ENCODE measurements around the gene POM121C.

Gene POM121C

GRCh38 chr7:75533926-75534325 lies 47.8 kb upstream of the POM121C start:
- no peaks in the 10 kb centered on the region for H3K9me3 ChIP-seq (ENCODE audit: control insufficient read depth, insufficient read depth, low read depth, low read length)
- H3K4me1 ChIP-seq (ENCODE audit: control insufficient read depth, insufficient read depth, low read length) = peaks cover 3% of the 10 kb centered on the region; the same call in 1 of the 2 replicates
- H3K27ac ChIP-seq (ENCODE audit: extremely low read depth, low read depth, low read length) = no peak overlapping the region
- CTCF ChIA-PET = no interaction called here
- H3K4me3 ChIP-seq (ENCODE audit: low read depth, low read length) = no peak overlapping the region
- H3K36me3 ChIP-seq (ENCODE audit: control insufficient read depth in 2 of 2, insufficient read depth in 1 of 2, low read length in 2 of 2) = peaks cover 0 to 23% of the 10 kb centered on the region in 2 experiments; a peak in 1 of 3 replicates
- POLR2A ChIA-PET = no interaction called here
- TF ChIP-seq, protein P1, sequence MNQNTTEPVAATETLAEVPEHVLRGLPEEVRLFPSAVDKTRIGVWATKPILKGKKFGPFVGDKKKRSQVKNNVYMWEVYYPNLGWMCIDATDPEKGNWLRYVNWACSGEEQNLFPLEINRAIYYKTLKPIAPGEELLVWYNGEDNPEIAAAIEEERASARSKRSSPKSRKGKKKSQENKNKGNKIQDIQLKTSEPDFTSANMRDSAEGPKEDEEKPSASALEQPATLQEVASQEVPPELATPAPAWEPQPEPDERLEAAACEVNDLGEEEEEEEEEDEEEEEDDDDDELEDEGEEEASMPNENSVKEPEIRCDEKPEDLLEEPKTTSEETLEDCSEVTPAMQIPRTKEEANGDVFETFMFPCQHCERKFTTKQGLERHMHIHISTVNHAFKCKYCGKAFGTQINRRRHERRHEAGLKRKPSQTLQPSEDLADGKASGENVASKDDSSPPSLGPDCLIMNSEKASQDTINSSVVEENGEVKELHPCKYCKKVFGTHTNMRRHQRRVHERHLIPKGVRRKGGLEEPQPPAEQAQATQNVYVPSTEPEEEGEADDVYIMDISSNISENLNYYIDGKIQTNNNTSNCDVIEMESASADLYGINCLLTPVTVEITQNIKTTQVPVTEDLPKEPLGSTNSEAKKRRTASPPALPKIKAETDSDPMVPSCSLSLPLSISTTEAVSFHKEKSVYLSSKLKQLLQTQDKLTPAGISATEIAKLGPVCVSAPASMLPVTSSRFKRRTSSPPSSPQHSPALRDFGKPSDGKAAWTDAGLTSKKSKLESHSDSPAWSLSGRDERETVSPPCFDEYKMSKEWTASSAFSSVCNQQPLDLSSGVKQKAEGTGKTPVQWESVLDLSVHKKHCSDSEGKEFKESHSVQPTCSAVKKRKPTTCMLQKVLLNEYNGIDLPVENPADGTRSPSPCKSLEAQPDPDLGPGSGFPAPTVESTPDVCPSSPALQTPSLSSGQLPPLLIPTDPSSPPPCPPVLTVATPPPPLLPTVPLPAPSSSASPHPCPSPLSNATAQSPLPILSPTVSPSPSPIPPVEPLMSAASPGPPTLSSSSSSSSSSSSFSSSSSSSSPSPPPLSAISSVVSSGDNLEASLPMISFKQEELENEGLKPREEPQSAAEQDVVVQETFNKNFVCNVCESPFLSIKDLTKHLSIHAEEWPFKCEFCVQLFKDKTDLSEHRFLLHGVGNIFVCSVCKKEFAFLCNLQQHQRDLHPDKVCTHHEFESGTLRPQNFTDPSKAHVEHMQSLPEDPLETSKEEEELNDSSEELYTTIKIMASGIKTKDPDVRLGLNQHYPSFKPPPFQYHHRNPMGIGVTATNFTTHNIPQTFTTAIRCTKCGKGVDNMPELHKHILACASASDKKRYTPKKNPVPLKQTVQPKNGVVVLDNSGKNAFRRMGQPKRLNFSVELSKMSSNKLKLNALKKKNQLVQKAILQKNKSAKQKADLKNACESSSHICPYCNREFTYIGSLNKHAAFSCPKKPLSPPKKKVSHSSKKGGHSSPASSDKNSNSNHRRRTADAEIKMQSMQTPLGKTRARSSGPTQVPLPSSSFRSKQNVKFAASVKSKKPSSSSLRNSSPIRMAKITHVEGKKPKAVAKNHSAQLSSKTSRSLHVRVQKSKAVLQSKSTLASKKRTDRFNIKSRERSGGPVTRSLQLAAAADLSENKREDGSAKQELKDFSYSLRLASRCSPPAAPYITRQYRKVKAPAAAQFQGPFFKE (tag by site-specific recombination; IDR thresholded peaks at IDR 0.05; ENCODE audit: borderline replicate concordance) = no peak
- TF ChIP-seq GLI4 (tag by site-specific recombination; IDR thresholded peaks at IDR 0.05) = no peak
- TF ChIP-seq ZNF121 (tag by site-specific recombination; IDR thresholded peaks at IDR 0.05) = no peak

GRCh38 chr7:75532639-75533038 lies 46.5 kb upstream of the POM121C start:
- POLR2A ChIA-PET = no interaction called here
- TF ChIP-seq, protein P2, sequence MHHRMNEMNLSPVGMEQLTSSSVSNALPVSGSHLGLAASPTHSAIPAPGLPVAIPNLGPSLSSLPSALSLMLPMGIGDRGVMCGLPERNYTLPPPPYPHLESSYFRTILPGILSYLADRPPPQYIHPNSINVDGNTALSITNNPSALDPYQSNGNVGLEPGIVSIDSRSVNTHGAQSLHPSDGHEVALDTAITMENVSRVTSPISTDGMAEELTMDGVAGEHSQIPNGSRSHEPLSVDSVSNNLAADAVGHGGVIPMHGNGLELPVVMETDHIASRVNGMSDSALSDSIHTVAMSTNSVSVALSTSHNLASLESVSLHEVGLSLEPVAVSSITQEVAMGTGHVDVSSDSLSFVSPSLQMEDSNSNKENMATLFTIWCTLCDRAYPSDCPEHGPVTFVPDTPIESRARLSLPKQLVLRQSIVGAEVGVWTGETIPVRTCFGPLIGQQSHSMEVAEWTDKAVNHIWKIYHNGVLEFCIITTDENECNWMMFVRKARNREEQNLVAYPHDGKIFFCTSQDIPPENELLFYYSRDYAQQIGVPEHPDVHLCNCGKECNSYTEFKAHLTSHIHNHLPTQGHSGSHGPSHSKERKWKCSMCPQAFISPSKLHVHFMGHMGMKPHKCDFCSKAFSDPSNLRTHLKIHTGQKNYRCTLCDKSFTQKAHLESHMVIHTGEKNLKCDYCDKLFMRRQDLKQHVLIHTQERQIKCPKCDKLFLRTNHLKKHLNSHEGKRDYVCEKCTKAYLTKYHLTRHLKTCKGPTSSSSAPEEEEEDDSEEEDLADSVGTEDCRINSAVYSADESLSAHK (tag by site-specific recombination; IDR thresholded peaks at IDR 0.05) = no peak
- TF ChIP-seq ZNF121 (tag by site-specific recombination; IDR thresholded peaks at IDR 0.05) = peak; percentile 69
- H3K4me1 ChIP-seq (ENCODE audit: control insufficient read depth, insufficient read depth, low read length) = peaks cover 3% of the 10 kb centered on the region; the same call in 1 of the 2 replicates
- CTCF ChIA-PET = no interaction called here
- peaks cover 0 to 14% of the 10 kb centered on the region in 2 experiments; a peak in 1 of 3 replicates for H3K36me3 ChIP-seq (ENCODE audit: control insufficient read depth in 2 of 2, insufficient read depth in 1 of 2, low read length in 2 of 2)
- H3K27ac ChIP-seq (ENCODE audit: extremely low read depth, low read depth, low read length) = no peak overlapping the region
- no peaks in the 10 kb centered on the region for H3K9me3 ChIP-seq (ENCODE audit: control insufficient read depth, insufficient read depth, low read depth, low read length)
- H3K4me3 ChIP-seq (ENCODE audit: low read depth, low read length) = no peak overlapping the region

DNA sequence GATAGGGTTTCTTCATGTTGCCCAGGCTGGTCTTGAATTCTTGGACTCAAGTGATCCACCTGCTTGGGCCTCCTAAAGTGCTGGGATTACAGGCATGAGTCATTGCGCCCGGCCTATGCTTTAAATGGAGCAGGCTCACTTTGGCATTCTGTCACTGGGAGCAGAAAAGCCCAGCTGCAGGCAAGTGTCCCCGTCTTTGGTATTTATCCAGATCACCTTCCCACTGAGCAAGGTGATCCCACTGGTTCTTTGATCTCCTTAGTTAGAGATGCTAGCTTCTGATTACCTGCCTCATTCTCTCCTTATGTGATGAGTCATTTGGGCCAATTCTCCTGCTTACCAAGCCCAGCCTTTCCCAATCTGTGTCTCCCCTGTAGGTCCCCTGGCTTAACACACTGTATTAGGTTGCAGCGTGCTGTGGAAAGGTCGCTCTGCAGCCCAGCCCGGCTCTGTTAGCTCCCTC lies 45.3 kb upstream of the POM121C start:
- peaks cover 3% of the 10 kb centered on the region; the same call in 1 of the 2 replicates for H3K4me1 ChIP-seq (ENCODE audit: control insufficient read depth, insufficient read depth, low read length)
- no peaks in the 10 kb centered on the region for H3K9me3 ChIP-seq (ENCODE audit: control insufficient read depth, insufficient read depth, low read depth, low read length)
- POLR2A ChIA-PET = interaction anchor here (0.7 kb wide), 2 partner anchors 152 to 561 kb away, joined by 3 to 6 read pairs; no protein-coding TSS in a partner anchor
- no peak overlapping the region for H3K4me3 ChIP-seq (ENCODE audit: low read depth, low read length)
- H3K27ac ChIP-seq (ENCODE audit: extremely low read depth, low read depth, low read length) = no peak overlapping the region
- H3K36me3 ChIP-seq (ENCODE audit: control insufficient read depth in 2 of 2, insufficient read depth in 1 of 2, low read length in 2 of 2) = peaks cover 1% of the 10 kb centered on the region in 2 experiments; a peak in 2 of 3 replicates
- CTCF ChIA-PET = interaction anchor here (1.2 kb wide), 1 partner anchor 231 kb away, joined by 3 read pairs; no protein-coding TSS in a partner anchor
- TF ChIP-seq SP3 (tag by site-specific recombination; IDR thresholded peaks at IDR 0.05) (no peak), ZNF768 (tag by site-specific recombination; IDR thresholded peaks at IDR 0.05) (no peak), ZNF398 (tag by site-specific recombination; IDR thresholded peaks at IDR 0.05) (no peak), GLI2 (tag by site-specific recombination; IDR thresholded peaks at IDR 0.05; ENCODE audit: borderline replicate concordance, low read depth) (no peak), EGR2 (tag by site-specific recombination; IDR thresholded peaks at IDR 0.05; ENCODE audit: low read depth) (no peak), ZNF18 (tag by site-specific recombination; IDR thresholded peaks at IDR 0.05) (no peak), ZBTB20 (tag by site-specific recombination; IDR thresholded peaks at IDR 0.05) (peak; percentile 55), ZNF157 (tag by site-specific recombination; IDR thresholded peaks at IDR 0.05) (no peak), ZNF600 (tag by site-specific recombination; IDR thresholded peaks at IDR 0.05) (peak; percentile 90), ZNF433 (tag by site-specific recombination; IDR thresholded peaks at IDR 0.05; ENCODE audit: low read depth) (no peak), GLIS1 (tag by site-specific recombination; IDR thresholded peaks at IDR 0.05) (peak; percentile 68; the same call in 1 of the 2 replicates), ZNF596 (tag by site-specific recombination; IDR thresholded peaks at IDR 0.05) (no peak)
- TF ChIP-seq, protein P3, sequence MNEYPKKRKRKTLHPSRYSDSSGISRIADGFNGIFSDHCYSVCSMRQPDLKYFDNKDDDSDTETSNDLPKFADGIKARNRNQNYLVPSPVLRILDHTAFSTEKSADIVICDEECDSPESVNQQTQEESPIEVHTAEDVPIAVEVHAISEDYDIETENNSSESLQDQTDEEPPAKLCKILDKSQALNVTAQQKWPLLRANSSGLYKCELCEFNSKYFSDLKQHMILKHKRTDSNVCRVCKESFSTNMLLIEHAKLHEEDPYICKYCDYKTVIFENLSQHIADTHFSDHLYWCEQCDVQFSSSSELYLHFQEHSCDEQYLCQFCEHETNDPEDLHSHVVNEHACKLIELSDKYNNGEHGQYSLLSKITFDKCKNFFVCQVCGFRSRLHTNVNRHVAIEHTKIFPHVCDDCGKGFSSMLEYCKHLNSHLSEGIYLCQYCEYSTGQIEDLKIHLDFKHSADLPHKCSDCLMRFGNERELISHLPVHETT (tag by site-specific recombination; IDR thresholded peaks at IDR 0.05) = no peak

Measured in HEK293 (cell line).